HG02798 (cell line): ENCODE results near the gene RUNX2.
"Not testable (repeated sequence)": the region's sequence is repeated elsewhere in the genome, so short reads cannot be mapped to it uniquely, and the experiment has no call there.

ENCODE experiments used
- ATAC-seq: cut with Tn5 transposase; IDR thresholded peaks from one replicate; pipeline ENCODE4 v1.9.1; 2021; ENCODE audit warnings: mild to moderate bottlenecking; ENCODE audit not compliant: unreplicated experiment, poor library complexity

Gene RUNX2

GRCh38 chr6:45327956-45328522 is at the start of gene RUNX2:
Gene RUNX2 (plus strand): TSS chr6:45328330. CDS start chr6:45328727, 397 bp downstream.
- ATAC-seq: no peak

DNA sequence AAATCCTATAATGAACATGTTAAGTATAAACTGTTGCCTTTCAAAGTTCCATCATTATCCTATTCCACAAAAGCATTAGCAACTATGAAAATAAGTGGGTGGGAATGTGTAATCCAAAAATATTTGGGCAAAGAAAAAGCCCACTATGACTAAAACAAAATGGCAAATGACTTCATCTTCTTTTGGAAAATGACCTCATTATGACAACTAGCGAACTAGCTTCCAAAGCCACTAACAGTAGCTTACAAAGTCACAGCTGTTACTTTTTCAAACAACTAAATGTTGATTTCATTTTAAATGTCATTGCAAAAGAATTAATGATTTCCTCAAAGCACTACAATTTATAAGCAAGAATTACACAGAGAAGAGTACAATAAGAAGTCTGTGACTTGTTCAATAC is 49.8 kb upstream of the RUNX2 start:
- ATAC-seq: no peak

DNA sequence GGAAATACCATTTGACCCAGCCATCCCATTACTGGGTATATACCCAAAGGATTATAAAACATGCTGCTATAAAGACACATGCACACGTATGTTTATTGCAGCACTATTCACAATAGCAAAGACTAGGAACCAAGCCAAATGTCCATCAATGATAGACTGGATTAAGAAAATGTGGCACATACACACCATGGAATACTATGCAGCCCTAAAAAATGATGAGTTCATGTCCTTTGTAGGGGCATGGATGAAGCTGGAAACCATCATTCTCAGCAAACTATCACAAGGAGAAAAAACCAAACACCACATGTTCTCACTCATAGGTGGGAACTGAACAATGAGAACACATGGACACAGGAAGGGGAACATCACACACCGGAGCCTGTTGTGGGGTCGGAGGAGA is 41.4 kb upstream of the RUNX2 start:
- ATAC-seq: not testable (repeated sequence)

DNA sequence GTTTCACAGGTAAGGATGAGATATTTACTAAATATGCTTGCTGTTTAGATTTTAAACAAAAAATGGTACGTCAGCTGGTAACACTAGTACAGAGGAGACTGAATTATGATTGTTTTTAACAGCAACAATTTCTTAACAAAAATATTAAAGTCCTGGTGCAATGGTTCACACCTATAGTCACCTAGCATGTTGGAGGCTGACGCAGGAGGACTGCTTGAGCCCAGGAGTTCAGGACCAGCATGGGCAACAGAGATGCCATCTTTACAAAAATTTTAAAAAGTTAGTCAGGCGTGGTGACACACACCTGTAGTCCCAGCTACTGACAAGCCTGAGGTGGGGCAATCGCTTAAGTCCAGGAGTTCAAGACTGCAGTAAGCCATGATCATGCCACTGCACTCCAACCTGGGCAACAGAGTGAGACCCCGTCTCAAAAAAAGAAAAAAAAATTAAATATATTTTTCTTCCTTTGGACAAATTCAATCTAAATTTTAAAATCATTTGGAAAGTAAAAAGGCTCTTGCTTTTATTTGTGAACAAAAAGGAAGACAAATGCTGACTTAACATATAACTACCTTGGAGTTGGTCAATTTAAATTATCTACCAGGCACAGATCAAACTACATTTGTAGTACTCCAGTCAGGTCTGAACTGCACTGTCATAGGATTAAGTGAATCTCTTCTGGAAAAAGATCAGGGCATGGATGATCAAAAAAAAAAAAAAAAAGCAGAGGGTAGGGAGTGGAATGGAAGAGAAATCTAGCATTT is 38.2 kb upstream of the RUNX2 start:
- ATAC-seq: no peak

GRCh38 chr6:45293306-45293705 is 34.8 kb upstream of the RUNX2 start:
- no peak for ATAC-seq

DNA sequence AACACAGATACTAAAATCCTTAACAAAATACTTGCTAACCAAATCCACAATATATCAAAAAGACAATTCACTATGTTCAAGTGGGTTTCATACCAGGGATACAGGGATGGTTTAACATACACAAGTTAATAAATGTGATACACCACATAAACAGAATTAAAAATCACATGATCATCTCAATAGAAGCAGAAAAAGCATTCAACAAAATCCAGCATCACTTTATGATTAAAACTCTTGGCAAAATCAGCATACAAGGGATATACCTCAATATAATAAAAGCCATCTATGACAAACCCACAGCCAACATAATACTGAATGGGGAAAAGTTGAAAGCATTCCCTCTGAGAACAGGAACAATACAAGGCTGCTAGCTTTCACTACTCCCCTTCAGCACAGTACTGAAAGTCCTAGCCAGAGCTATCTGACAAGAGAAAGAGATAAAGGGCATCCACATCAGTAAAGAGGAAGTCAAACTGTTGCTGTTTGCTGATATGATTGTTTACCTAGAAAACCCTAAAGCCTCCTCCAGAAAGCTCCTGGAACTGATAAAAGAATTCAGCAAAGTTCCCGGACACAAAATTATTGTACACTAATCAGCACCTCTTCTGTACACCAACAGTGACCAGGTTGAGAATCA is 33.9 kb upstream of the RUNX2 start:
- not testable (repeated sequence) for ATAC-seq

DNA sequence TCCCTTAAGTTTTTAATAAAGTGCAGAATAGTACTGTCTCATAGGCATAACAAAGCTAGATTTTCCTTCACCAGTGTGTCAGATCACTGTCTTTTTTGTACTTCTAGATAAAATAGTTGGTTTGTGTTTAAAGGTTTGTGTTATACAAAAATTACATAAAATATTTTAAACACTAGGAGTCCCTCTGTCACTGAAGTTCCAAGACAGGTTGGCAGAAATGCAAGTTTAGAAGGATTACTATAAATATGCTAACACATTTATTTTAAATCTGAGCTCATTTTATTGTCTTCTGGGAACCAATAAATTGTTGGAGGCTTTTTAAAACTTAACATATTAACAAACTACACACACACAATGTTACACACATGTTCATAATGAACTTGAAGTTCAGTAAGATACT is 30.8 kb upstream of the RUNX2 start:
- no peak for ATAC-seq

DNA sequence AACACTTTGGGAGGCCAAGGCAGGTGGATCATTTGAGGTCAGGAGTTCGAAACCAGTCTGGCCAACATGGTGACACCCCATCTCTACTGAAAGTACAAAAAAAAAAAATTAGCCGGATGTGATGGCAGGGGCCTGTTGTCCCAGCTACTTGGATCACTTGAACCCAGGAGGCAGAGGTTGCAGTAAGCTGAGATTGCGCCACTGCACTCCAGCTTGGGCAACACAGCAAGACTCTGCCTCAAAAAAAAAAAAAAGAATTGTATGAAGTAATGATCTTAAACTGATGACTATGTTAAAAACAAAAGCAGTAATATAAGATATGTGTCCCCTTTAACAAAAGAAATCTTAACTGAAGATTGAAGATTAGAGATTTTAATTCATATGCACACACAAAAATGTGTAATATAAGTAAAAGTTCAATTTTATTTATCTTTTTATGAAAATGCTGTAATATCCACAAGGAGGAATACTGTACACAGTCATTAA is 29.0 kb upstream of the RUNX2 start:
- no peak for ATAC-seq

GRCh38 chr6:45300736-45301135 is 27.4 kb upstream of the RUNX2 start:
- no peak for ATAC-seq

- ATAC-seq: no peak
These were observed 26.6 kb upstream of the RUNX2 start for GRCh38 chr6:45301348-45302142.

GRCh38 chr6:45302832-45303231 is 25.3 kb upstream of the RUNX2 start:
- no peak for ATAC-seq

DNA sequence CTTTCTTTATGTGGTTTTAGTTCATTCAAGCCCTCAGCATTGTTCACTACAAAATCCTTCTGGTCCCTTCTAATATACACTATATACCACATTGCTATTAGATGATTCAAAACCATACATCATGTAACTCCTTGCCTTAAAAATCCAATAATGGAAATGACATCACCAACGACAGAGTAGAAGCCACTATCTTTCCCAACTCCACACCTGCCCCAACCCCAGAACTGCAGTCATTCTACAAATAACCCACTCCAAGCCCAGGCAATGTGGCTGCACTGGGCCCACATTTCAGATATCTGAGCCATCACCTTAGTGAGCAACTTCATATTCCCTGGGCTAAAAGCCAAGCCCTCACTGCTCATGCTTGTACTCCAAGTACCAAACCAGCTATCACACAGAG is 22.6 kb upstream of the RUNX2 start:
- no peak for ATAC-seq

- no peak for ATAC-seq
These were observed 17.9 kb upstream of the RUNX2 start for GRCh38 chr6:45310118-45310788.

- no peak for ATAC-seq
These were observed 14.0 kb upstream of the RUNX2 start for GRCh38 chr6:45314146-45314545.

- ATAC-seq: no peak
These were observed 7.8 kb upstream of the RUNX2 start for GRCh38 chr6:45320349-45320748.

- ATAC-seq: no peak
These were observed 4.4 kb upstream of the RUNX2 start for GRCh38 chr6:45323656-45324224.

- no peak for ATAC-seq
These were observed 1.3 kb upstream of the RUNX2 start for GRCh38 chr6:45326698-45327417.

DNA sequence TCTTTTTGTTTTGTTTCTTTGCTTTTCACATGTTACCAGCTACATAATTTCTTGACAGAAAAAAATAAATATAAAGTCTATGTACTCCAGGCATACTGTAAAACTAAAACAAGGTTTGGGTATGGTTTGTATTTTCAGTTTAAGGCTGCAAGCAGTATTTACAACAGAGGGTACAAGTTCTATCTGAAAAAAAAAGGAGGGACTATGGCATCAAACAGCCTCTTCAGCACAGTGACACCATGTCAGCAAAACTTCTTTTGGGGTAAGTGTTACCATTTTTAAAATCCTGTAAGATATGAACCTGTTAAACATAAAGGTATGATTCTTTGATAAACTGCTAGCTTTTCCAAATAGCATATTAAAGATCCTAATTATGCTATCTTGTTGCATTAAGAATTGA is 393 bp downstream of the RUNX2 start:
- ATAC-seq: no peak

DNA sequence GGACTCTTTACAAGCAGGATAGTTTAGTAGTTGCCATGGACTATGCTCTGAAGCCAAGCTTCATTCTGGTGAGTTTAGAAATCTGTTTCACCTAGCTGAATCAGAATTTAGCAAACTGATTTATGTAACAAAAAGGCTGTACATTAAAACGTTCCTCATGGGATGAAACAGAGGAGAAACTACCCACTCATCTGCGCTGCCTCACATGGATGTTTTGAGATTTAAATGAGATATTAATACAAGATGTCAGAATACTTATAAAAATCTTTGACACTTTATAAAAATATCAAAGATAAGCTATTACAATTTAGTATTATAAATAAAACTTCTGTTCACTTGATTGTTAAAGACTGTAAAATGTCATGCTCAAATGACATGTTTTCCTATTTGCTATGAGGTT is 16.8 kb downstream of the RUNX2 start:
- no peak for ATAC-seq
